ENCODE results near the gene AASDH. TPM values are rescaled to one million over a fixed set of nuclear protein-coding genes. Genes with fewer than 3 reads are reported as not detected.

The AASDH gene
- total RNA-seq, 2 donors from 2014 or later = 12.8 to 18.5 TPM

GRCh38 chr4:56410247-56411062 is 23.2 kb upstream of the AASDH start:
- intact Hi-C loops (cut with DNase I) = no loop called here
- Histone ChIP-seq H3K4me3 (peak overlapping the region in 1 of 2 donors; percentile 16), H3K27ac (peak overlapping the region in 1 of 2 donors; percentile 54), H3K36me3 (no peaks in the 10 kb centered on the region), H3K4me1 (replicated peaks) (no peaks in the 10 kb centered on the region), H3K27me3 (replicated peaks; ENCODE audit: insufficient read depth) (no peaks in the 10 kb centered on the region), H3K9me3 (no peaks in the 10 kb centered on the region)
- TF ChIP-seq POLR2AphosphoS5 (IDR thresholded peaks at IDR 0.05) = peak; percentile 91
- no peak for TF ChIP-seq CTCF (IDR thresholded peaks at IDR 0.05)
- whole genome bisulfite sequencing = 15% methylated on average over 4 of the region's 4 CpGs
- peak; percentile 77 for DNase-seq (ENCODE audit: low spot score)

GRCh38 chr4:56409511-56410090 is 22.3 kb upstream of the AASDH start:
- 4% methylated on average over 1 of the region's 1 CpG for WGBS
- H3K4me1 ChIP-seq (replicated peaks) = no peaks in the 10 kb centered on the region
- intact Hi-C loops (cut with DNase I) = no loop called here
- peak overlapping the region in 1 of 2 donors; percentile 54 for H3K27ac ChIP-seq
- no peaks in the 10 kb centered on the region for H3K27me3 ChIP-seq (replicated peaks; ENCODE audit: insufficient read depth)
- no peak for DNase-seq (ENCODE audit: low spot score)
- no peaks in the 10 kb centered on the region for H3K9me3 ChIP-seq
- H3K4me3 ChIP-seq = no peak overlapping the region
- TF ChIP-seq POLR2A (IDR thresholded peaks at IDR 0.05) = no peak
- no peak for TF ChIP-seq POLR2AphosphoS5 (IDR thresholded peaks at IDR 0.05)
- TF ChIP-seq CTCF (IDR thresholded peaks at IDR 0.05) = no peak
- H3K36me3 ChIP-seq = no peaks in the 10 kb centered on the region

- Histone ChIP-seq H3K27me3 (replicated peaks; ENCODE audit: insufficient read depth) (no peaks in the 10 kb centered on the region), H3K4me1 (replicated peaks) (no peaks in the 10 kb centered on the region), H3K9me3 (no peaks in the 10 kb centered on the region), H3K36me3 (no peaks in the 10 kb centered on the region), H3K27ac (no peak overlapping the region), H3K4me3 (no peak overlapping the region)
- WGBS = 89% methylated on average over 2 of the region's 2 CpGs
- TF ChIP-seq CTCF (IDR thresholded peaks at IDR 0.05) = no peak
- TF ChIP-seq POLR2AphosphoS5 (IDR thresholded peaks at IDR 0.05) = no peak
- TF ChIP-seq POLR2A (IDR thresholded peaks at IDR 0.05) = no peak
- intact Hi-C loops (cut with DNase I) = no loop called here
- DNase-seq (ENCODE audit: low spot score) = no peak
Observed at GRCh38 chr4:56408978-56409377, 21.7 kb upstream of the AASDH start.

- H3K27me3 ChIP-seq (replicated peaks; ENCODE audit: insufficient read depth) = no peaks in the 10 kb centered on the region
- no peak overlapping the region for H3K27ac ChIP-seq
- H3K36me3 ChIP-seq = no peaks in the 10 kb centered on the region
- no peaks in the 10 kb centered on the region for H3K4me1 ChIP-seq (replicated peaks)
- no peak for DNase-seq (ENCODE audit: low spot score)
- no peak overlapping the region for H3K4me3 ChIP-seq
- TF ChIP-seq POLR2AphosphoS5 (IDR thresholded peaks at IDR 0.05) (no peak), POLR2A (IDR thresholded peaks at IDR 0.05) (no peak), CTCF (IDR thresholded peaks at IDR 0.05) (no peak)
- 90% methylated on average over 4 of the region's 4 CpGs for WGBS
- H3K9me3 ChIP-seq = no peaks in the 10 kb centered on the region
- intact Hi-C loops (cut with DNase I) = no loop called here
Observed at GRCh38 chr4:56406151-56406550, 18.9 kb upstream of the AASDH start.

- no peaks in the 10 kb centered on the region for H3K9me3 ChIP-seq
- H3K4me3 ChIP-seq = no peak overlapping the region
- intact Hi-C loops (cut with DNase I) = no loop called here
- H3K27ac ChIP-seq = no peak overlapping the region
- TF ChIP-seq POLR2AphosphoS5 (IDR thresholded peaks at IDR 0.05) = no peak
- TF ChIP-seq CTCF (IDR thresholded peaks at IDR 0.05) = no peak
- no peak for TF ChIP-seq POLR2A (IDR thresholded peaks at IDR 0.05)
- no peaks in the 10 kb centered on the region for H3K4me1 ChIP-seq (replicated peaks)
- no peaks in the 10 kb centered on the region for H3K27me3 ChIP-seq (replicated peaks; ENCODE audit: insufficient read depth)
- DNase-seq (ENCODE audit: low spot score) = no peak
- 89% methylated on average over 1 of the region's 1 CpG for WGBS
- no peaks in the 10 kb centered on the region for H3K36me3 ChIP-seq
Observed at GRCh38 chr4:56405016-56405415, 17.7 kb upstream of the AASDH start.

Data from prostate gland (tissue), 2 donors.